HUES48 (cell line): Measurements from ENCODE around the gene VCAN.

ENCODE experiments used
- H3K27ac ChIP-seq: one replicate; pipeline ENCODE4 v1.7.0; 2013; ENCODE audit warnings: low read depth, low read length, inconsistent platforms
- H3K27me3 ChIP-seq: 2 replicates; pipeline ENCODE4 v1.6.1; 2013; ENCODE audit warnings: mild to moderate bottlenecking, low read length; ENCODE audit not compliant: control insufficient read depth, insufficient read depth
- H3K36me3 ChIP-seq: 2 replicates; pipeline ENCODE4 v1.6.1; 2013; ENCODE audit warnings: low read length; ENCODE audit not compliant: control insufficient read depth, insufficient read depth
- H3K4me1 ChIP-seq: 2 replicates; pipeline ENCODE4 v1.6.1; 2013; ENCODE audit warnings: mild to moderate bottlenecking, low read length; ENCODE audit not compliant: control insufficient read depth, insufficient read depth
- H3K4me3 ChIP-seq: 2 replicates; pipeline ENCODE4 v1.5.1; 2013; ENCODE audit warnings: mild to moderate bottlenecking, low read depth, low read length
- H3K9ac ChIP-seq: 2 replicates; pipeline ENCODE4 v1.6.1; 2013; ENCODE audit warnings: mild to moderate bottlenecking, low read depth, low read length, moderate library complexity
- H3K9me3 ChIP-seq: 2 replicates; pipeline ENCODE4 v1.6.1; 2013; ENCODE audit warnings: low read length; ENCODE audit not compliant: control insufficient read depth, insufficient read depth

Gene VCAN

GRCh38 chr5:83482961-83483360 lies 11.4 kb downstream of the VCAN start:
- Histone ChIP-seq H3K4me1 (peaks cover 22% of the 10 kb centered on the region), H3K27me3 (no peaks in the 10 kb centered on the region), H3K36me3 (peaks cover 84% of the 10 kb centered on the region), H3K9ac (no peak overlapping the region), H3K27ac (no peak overlapping the region), H3K9me3 (no peaks in the 10 kb centered on the region), H3K4me3 (no peak overlapping the region)

DNA sequence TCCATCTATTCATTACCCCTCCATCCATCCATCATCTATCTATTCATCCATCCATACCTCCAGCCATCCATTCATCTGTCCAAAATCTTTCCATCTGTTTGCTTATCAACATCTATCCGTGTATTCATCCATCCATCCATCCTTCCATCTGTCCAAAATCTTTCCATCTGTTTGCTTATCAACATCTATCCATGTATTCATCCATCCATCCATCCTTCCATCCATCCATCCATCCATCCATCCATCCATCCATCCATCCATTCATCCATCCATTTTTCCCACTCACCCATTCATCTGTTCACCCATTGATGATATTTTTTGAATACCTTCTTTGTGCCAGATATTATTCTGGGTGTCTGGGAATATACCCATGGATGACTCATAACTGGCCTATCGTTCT lies 12.8 kb downstream of the VCAN start:
- Histone ChIP-seq H3K27me3 (no peaks in the 10 kb centered on the region), H3K9ac (no peak overlapping the region), H3K27ac (no peak overlapping the region), H3K36me3 (peaks cover 87% of the 10 kb centered on the region), H3K4me3 (no peak overlapping the region), H3K4me1 (peaks cover 22% of the 10 kb centered on the region), H3K9me3 (no peaks in the 10 kb centered on the region)

GRCh38 chr5:83485842-83486241 lies 14.3 kb downstream of the VCAN start:
- Histone ChIP-seq H3K4me1 (peaks cover 14% of the 10 kb centered on the region), H3K4me3 (no peak overlapping the region), H3K36me3 (peaks cover 96% of the 10 kb centered on the region), H3K27me3 (no peaks in the 10 kb centered on the region), H3K9me3 (no peaks in the 10 kb centered on the region), H3K9ac (no peak overlapping the region), H3K27ac (no peak overlapping the region)

DNA sequence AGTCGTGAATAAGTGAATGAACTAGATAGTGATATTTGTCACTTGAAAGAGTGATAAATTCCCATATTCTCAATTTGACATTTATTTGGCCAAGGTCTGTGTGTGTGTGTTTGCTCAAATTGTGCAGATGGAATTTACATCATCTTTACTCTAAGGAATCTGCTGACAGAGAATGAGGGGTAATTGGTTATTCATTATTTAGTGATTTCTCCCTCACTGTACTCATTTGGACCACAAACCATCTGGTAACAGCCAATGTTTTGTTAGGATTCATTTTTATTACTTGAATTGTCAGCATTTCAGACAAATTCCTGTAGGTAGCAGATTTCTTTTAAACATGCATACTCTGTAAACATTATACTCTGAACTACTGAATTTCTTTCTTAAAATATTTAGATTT lies 15.6 kb downstream of the VCAN start:
- peaks cover 27% of the 10 kb centered on the region for H3K4me1 ChIP-seq
- H3K27me3 ChIP-seq = no peaks in the 10 kb centered on the region
- H3K36me3 ChIP-seq = peaks cover 98% of the 10 kb centered on the region
- no peaks in the 10 kb centered on the region for H3K9me3 ChIP-seq
- H3K4me3 ChIP-seq = no peak overlapping the region
- no peak overlapping the region for H3K27ac ChIP-seq
- no peak overlapping the region for H3K9ac ChIP-seq

GRCh38 chr5:83488271-83488670 lies 16.7 kb downstream of the VCAN start:
- Histone ChIP-seq H3K4me1 (peaks cover 38% of the 10 kb centered on the region), H3K27ac (peak overlapping the region; percentile 20), H3K4me3 (no peak overlapping the region), H3K36me3 (peaks cover 98% of the 10 kb centered on the region), H3K27me3 (no peaks in the 10 kb centered on the region), H3K9me3 (no peaks in the 10 kb centered on the region), H3K9ac (no peak overlapping the region)

GRCh38 chr5:83488821-83489220 lies 17.3 kb downstream of the VCAN start:
- Histone ChIP-seq H3K9ac (no peak overlapping the region), H3K4me3 (no peak overlapping the region), H3K27me3 (no peaks in the 10 kb centered on the region), H3K9me3 (no peaks in the 10 kb centered on the region), H3K4me1 (peaks cover 44% of the 10 kb centered on the region), H3K27ac (no peak overlapping the region), H3K36me3 (peaks cover 98% of the 10 kb centered on the region)

DNA sequence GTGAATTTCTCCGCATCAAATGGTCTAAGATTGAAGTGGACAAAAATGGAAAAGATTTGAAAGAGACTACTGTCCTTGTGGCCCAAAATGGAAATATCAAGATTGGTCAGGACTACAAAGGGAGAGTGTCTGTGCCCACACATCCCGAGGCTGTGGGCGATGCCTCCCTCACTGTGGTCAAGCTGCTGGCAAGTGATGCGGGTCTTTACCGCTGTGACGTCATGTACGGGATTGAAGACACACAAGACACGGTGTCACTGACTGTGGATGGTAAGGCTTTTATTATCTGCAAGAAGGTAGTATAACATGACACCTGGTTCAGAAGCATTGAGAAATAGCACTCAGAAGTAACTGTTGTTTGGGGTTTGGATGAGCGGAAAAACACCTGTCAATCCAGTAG lies 18.7 kb downstream of the VCAN start:
- Histone ChIP-seq H3K27ac (no peak overlapping the region), H3K36me3 (peaks cover 98% of the 10 kb centered on the region), H3K9ac (no peak overlapping the region), H3K9me3 (no peaks in the 10 kb centered on the region), H3K4me3 (no peak overlapping the region), H3K27me3 (no peaks in the 10 kb centered on the region), H3K4me1 (peaks cover 52% of the 10 kb centered on the region)

DNA sequence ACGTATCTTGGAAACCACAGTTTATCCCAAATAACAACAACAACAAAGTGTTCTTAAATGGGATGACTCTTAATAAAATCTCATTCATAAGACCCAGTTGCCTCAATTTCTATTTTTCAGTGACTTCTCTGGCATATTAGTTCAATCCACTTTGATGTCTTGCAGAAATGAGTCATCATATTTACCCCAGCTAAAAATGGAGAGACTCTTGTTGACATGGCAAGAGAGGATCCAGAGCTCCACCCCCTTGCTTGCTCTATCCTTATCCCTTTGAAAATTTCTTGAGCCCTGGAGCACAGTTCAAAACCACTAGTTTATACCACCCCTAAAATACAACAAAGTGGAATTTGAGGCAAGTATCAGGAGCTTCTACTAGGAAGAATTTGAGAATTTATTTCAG lies 20.8 kb downstream of the VCAN start:
- Histone ChIP-seq H3K4me3 (no peak overlapping the region), H3K36me3 (peaks cover 99% of the 10 kb centered on the region)

GRCh38 chr5:83493644-83494043 lies 22.1 kb downstream of the VCAN start:
- Histone ChIP-seq H3K36me3 (peaks cover 100% of the 10 kb centered on the region), H3K4me3 (no peak overlapping the region), H3K27ac (peak overlapping the region; percentile 62), H3K4me1 (peaks cover 42% of the 10 kb centered on the region), H3K27me3 (no peaks in the 10 kb centered on the region), H3K9me3 (no peaks in the 10 kb centered on the region), H3K9ac (no peak overlapping the region)

More for the DNA sequence above, 20.8 kb downstream of the VCAN start:
- Histone ChIP-seq H3K9ac (no peak overlapping the region), H3K9me3 (no peaks in the 10 kb centered on the region), H3K4me1 (peaks cover 42% of the 10 kb centered on the region), H3K27ac (peak overlapping the region; percentile 29), H3K27me3 (no peaks in the 10 kb centered on the region)

DNA sequence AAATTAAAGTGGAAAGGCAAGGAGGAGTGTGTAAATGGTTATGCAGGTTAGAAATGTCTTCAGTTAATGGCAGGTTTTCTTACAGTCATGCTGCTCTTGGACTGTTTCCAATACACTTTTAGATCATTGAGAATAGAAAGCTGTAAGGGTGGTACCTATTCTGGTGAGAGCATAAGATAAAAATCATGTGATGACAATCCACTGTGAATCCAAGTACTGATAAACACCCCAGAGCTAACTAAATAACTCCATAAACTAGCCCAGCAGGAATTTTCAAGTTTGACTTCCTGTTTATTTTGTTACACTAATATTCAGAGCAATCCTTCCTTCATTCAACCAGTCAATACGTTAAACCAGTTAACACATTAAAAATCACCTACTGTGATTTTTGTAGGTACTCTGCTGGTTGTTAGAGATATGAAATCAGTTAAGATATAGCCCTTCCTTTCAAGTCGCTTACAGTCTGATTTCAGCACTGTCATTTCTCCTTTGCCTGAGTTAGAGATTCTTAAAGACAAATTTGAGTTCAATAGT lies 22.6 kb downstream of the VCAN start:
- peaks cover 100% of the 10 kb centered on the region for H3K36me3 ChIP-seq
- no peaks in the 10 kb centered on the region for H3K27me3 ChIP-seq
- H3K9me3 ChIP-seq = no peaks in the 10 kb centered on the region
- peak overlapping the region; percentile 62 for H3K27ac ChIP-seq
- no peak overlapping the region for H3K4me3 ChIP-seq
- no peak overlapping the region for H3K9ac ChIP-seq
- peaks cover 42% of the 10 kb centered on the region for H3K4me1 ChIP-seq

- no peaks in the 10 kb centered on the region for H3K27me3 ChIP-seq
- H3K36me3 ChIP-seq = peaks cover 100% of the 10 kb centered on the region
- H3K27ac ChIP-seq = peak overlapping the region; percentile 62
- no peak overlapping the region for H3K4me3 ChIP-seq
- no peaks in the 10 kb centered on the region; the same call in 1 of the 2 replicates for H3K9me3 ChIP-seq
- no peak overlapping the region for H3K9ac ChIP-seq
- H3K4me1 ChIP-seq = peaks cover 42% of the 10 kb centered on the region
Measured at GRCh38 chr5:83494666-83495065, 23.1 kb downstream of the VCAN start.
